Neural cell (in vitro differentiated cells): ENCODE data around the gene BTBD9. TPM values are rescaled to one million over a fixed set of nuclear protein-coding genes. Genes with fewer than 3 reads are reported as not detected.

Source experiments
- H2AFZ ChIP-seq: fragments of 200-600, 300-800 bp; sonication (generic), shearing (Covaris generic); 2 replicates; pipeline ENCODE4 v1.6.0; 2014; ENCODE audit warnings: low read depth, mild to moderate bottlenecking, antibody characterized with exemption, low read length, moderate library complexity
- H3F3A ChIP-seq: fragments of 200-600 bp; shearing (Covaris generic); 2 replicates; pipeline ENCODE4 v1.6.1; 2016; ENCODE audit warnings: mild to moderate bottlenecking, moderate library complexity, mixed read lengths, antibody characterized with exemption, low read length; ENCODE audit not compliant: insufficient read depth, poor library complexity, severe bottlenecking
- H3K27ac ChIP-seq: fragments of 200-600, 300-800 bp; sonication (generic), shearing (Covaris generic); 2 replicates; pipeline ENCODE4 v1.5.1; 2014; ENCODE audit warnings: mild to moderate bottlenecking, low read length, moderate library complexity
- H3K27me3 ChIP-seq: fragments of 300-800, 200-600 bp; sonication (generic), shearing (Covaris generic); 2 replicates; pipeline ENCODE4 v1.6.0; 2014; ENCODE audit warnings: mild to moderate bottlenecking, low read depth, low read length, moderate library complexity; ENCODE audit not compliant: insufficient read depth
- H3K36me3 ChIP-seq: fragments of 300-800, 200-600 bp; sonication (generic), shearing (Covaris generic); 2 replicates; pipeline ENCODE4 v1.5.1; 2014; ENCODE audit warnings: mild to moderate bottlenecking, antibody characterized with exemption, low read length, moderate library complexity; ENCODE audit not compliant: insufficient read depth
- H3K4me2 ChIP-seq: fragments of 300-800, 200-600 bp; sonication (generic), shearing (Covaris generic); 2 replicates; pipeline ENCODE4 v1.6.0; 2014; ENCODE audit warnings: mild to moderate bottlenecking, low read length
- H3K4me3 ChIP-seq: fragments of 300-800, 200-600 bp; sonication (generic), shearing (Covaris generic); 2 replicates; pipeline ENCODE4 v1.5.1; 2014; ENCODE audit warnings: mild to moderate bottlenecking, low read length, moderate library complexity
- H3K79me2 ChIP-seq: fragments of 200-600 bp; shearing (Covaris generic); replicated peaks from 2 replicates; pipeline ENCODE4 v1.6.0; 2014; ENCODE audit warnings: mild to moderate bottlenecking, low read length, moderate library complexity; ENCODE audit not compliant: insufficient read depth
- H3K9ac ChIP-seq: fragments of 300-800, 200-600 bp; sonication (generic), shearing (Covaris generic); 2 replicates; pipeline ENCODE4 v1.6.1; 2016; ENCODE audit warnings: mild to moderate bottlenecking, low read length, mixed read lengths
- H3K9me2 ChIP-seq: fragments of 200-600 bp; shearing (Covaris generic); 2 replicates; pipeline ENCODE4 v1.6.1; 2016; ENCODE audit warnings: mild to moderate bottlenecking, low read length, mixed read lengths; ENCODE audit not compliant: insufficient read depth
- H3K9me3 ChIP-seq: fragments of 200-600, 300-800 bp; sonication (generic), shearing (Covaris generic); 2 replicates; pipeline ENCODE4 v1.6.1; 2016; ENCODE audit warnings: mild to moderate bottlenecking, mixed run types, low read length, moderate library complexity, mixed read lengths
- H4K20me1 ChIP-seq: fragments of 200-600 bp; shearing (Covaris generic); 2 replicates; pipeline ENCODE4 v1.6.1; 2016; ENCODE audit warnings: mild to moderate bottlenecking, mixed run types; ENCODE audit not compliant: insufficient read depth
- CTCF ChIP-seq: fragments of 450-650 bp; IDR thresholded peaks from 2 replicates; pipeline ENCODE4 v1.5.1; 2014; ENCODE audit warnings: antibody characterized with exemption, mild to moderate bottlenecking, moderate library complexity; ENCODE audit not compliant: poor library complexity, severe bottlenecking
- EP300 ChIP-seq: fragments of 450-650 bp; conservative IDR thresholded peaks from 2 replicates; pipeline ENCODE4 v1.6.1; 2014; ENCODE audit warnings: antibody characterized with exemption, mild to moderate bottlenecking, moderate library complexity; ENCODE audit not compliant: poor library complexity, severe bottlenecking
- EZH2 ChIP-seq: fragments of 200-600, 300-800 bp; shearing (Covaris generic), sonication (generic); IDR thresholded peaks from 2 replicates; pipeline ENCODE4 v1.6.1; 2014; ENCODE audit warnings: antibody characterized with exemption, low read length, borderline replicate concordance, mild to moderate bottlenecking; ENCODE audit not compliant: insufficient read depth, poor library complexity, severe bottlenecking
- MXI1 ChIP-seq: fragments of 450-650 bp; conservative IDR thresholded peaks from 2 replicates; pipeline ENCODE4 v1.6.1; 2014; ENCODE audit warnings: antibody characterized with exemption, mild to moderate bottlenecking; ENCODE audit not compliant: poor library complexity, severe bottlenecking
- POLR2AphosphoS5 ChIP-seq: IDR thresholded peaks from 2 replicates; pipeline ENCODE4 v1.6.1; 2012
- RAD21 ChIP-seq: fragments of 450-650 bp; conservative IDR thresholded peaks from 2 replicates; pipeline ENCODE4 v1.6.1; 2014; ENCODE audit warnings: antibody characterized with exemption, mild to moderate bottlenecking, moderate library complexity
- REST ChIP-seq: IDR thresholded peaks from 2 replicates; pipeline ENCODE4 v1.6.1; 2012; ENCODE audit warnings: borderline replicate concordance
- SMC3 ChIP-seq: fragments of 450-650 bp; conservative IDR thresholded peaks from 2 replicates; pipeline ENCODE4 v1.6.1; 2014; ENCODE audit warnings: antibody characterized with exemption, mild to moderate bottlenecking, moderate library complexity; ENCODE audit not compliant: poor library complexity
- TAF1 ChIP-seq: IDR thresholded peaks from 2 replicates; pipeline ENCODE4 v1.6.1; 2012; ENCODE audit warnings: low read depth
- polyA plus RNA-seq: library from polyadenylated mRNA; depleted of rRNA; stranded (reverse); fragments of >200 nt; gene quantifications from 2 replicates; pipeline ENCODE4 v1.2.3, GENCODE V29; 2014

Gene BTBD9
- polyA plus RNA-seq, 1 donor from 2014 or later, result 6.2 TPM

- no peaks in the 10 kb centered on the region for H3F3A ChIP-seq
- H3K36me3 ChIP-seq, result no peaks in the 10 kb centered on the region
- H2AFZ ChIP-seq, result no peak overlapping the region
- no peaks in the 10 kb centered on the region for H3K79me2 ChIP-seq
- TF ChIP-seq EP300, result no peak
- TF ChIP-seq RAD21, result no peak
- no peak for TF ChIP-seq TAF1
- no peak for TF ChIP-seq SMC3
- TF ChIP-seq MXI1, result no peak
- no peak for TF ChIP-seq EZH2
- TF ChIP-seq CTCF, result no peak
- TF ChIP-seq REST, result no peak
- TF ChIP-seq POLR2AphosphoS5, result no peak
- no peak overlapping the region for H3K9ac ChIP-seq
- no peaks in the 10 kb centered on the region for H4K20me1 ChIP-seq
- H3K27me3 ChIP-seq, result no peaks in the 10 kb centered on the region
- H3K4me3 ChIP-seq, result no peak overlapping the region
- no peaks in the 10 kb centered on the region for H3K9me2 ChIP-seq
- no peak overlapping the region for H3K27ac ChIP-seq
- H3K9me3 ChIP-seq, result no peaks in the 10 kb centered on the region
- no peak overlapping the region for H3K4me2 ChIP-seq
These were observed 432.4 kb downstream of the BTBD9 start for GRCh38 chr6:38207375-38207774.

- H4K20me1 ChIP-seq, result no peaks in the 10 kb centered on the region
- no peak overlapping the region for H3K27ac ChIP-seq
- H3F3A ChIP-seq, result no peaks in the 10 kb centered on the region
- no peaks in the 10 kb centered on the region for H3K27me3 ChIP-seq
- H3K4me3 ChIP-seq, result no peak overlapping the region
- no peak overlapping the region for H2AFZ ChIP-seq
- no peak for TF ChIP-seq REST
- TF ChIP-seq CTCF, result no peak
- TF ChIP-seq RAD21, result peak; percentile 14
- TF ChIP-seq SMC3, result no peak
- TF ChIP-seq EZH2, result no peak
- no peaks in the 10 kb centered on the region for H3K9me2 ChIP-seq
- H3K36me3 ChIP-seq, result no peaks in the 10 kb centered on the region
- H3K9ac ChIP-seq, result no peak overlapping the region
- no peak overlapping the region for H3K4me2 ChIP-seq
- H3K79me2 ChIP-seq, result no peaks in the 10 kb centered on the region
- no peaks in the 10 kb centered on the region for H3K9me3 ChIP-seq
These were observed 441.5 kb downstream of the BTBD9 start for GRCh38 chr6:38198219-38198618.
